Ishikawa (cell line): ENCODE data around the gene SNX13.

Experiments used
- EP300 ChIP-seq: IDR thresholded peaks from 2 replicates; pipeline ENCODE4 v1.6.1; 2012; ENCODE audit warnings: borderline replicate concordance
- FOXM1 ChIP-seq: IDR thresholded peaks from 2 replicates; pipeline ENCODE4 v1.6.1; 2012; ENCODE audit warnings: low read depth, borderline replicate concordance
- RAD21 ChIP-seq: IDR thresholded peaks from 2 replicates; pipeline ENCODE4 v1.6.1; 2012; ENCODE audit warnings: low read depth
- TAF1 ChIP-seq: IDR thresholded peaks from 2 replicates; pipeline ENCODE4 v1.6.1; 2012; ENCODE audit warnings: low read depth, mild to moderate bottlenecking
- YY1 ChIP-seq: IDR thresholded peaks from 2 replicates; pipeline ENCODE4 v1.6.1; 2012; ENCODE audit warnings: low read depth
- TF ChIP-seq, protein P1 (sequence below): IDR thresholded peaks from 2 replicates; pipeline ENCODE4 v1.6.1; 2012; ENCODE audit warnings: low read depth, mild to moderate bottlenecking

DNA sequence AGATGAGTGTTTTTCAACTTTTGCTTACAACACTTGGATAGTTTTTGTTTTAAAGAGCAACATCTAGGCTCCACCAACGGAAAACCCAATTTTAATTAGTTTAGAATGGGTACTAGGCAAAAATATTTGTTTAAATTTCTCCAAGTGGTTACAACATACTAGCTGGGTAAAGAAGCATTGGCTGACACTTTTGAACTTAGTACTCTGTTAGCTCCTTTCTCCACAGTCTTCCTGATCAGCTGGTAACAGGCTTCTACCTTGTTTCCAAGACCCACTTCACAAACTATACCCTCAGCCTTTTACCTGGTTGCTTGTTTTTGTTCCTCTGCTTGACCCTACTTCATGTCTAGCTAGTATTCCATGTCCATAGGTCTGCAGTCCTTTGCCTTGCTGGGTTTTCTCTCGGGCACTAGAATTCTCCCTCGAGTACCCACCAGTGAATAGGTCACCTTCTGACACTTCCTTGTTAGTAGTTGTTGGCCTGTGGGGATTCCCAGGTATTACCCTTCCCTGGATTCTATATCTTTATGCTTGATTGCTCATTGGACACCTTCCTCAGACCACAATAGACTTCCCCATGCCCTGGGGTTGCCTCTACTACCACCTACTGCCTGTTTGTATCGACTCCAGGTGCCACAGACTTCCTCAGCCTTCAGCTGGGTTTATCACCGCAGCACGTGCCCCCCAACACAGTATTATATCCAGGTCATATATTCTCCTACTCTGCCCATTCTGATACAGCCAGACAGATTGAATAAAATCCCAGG is 45.4 kb upstream of the SNX13 start:
- no peak for TF ChIP-seq YY1
- no peak for TF ChIP-seq EP300
- TF ChIP-seq, protein P1, sequence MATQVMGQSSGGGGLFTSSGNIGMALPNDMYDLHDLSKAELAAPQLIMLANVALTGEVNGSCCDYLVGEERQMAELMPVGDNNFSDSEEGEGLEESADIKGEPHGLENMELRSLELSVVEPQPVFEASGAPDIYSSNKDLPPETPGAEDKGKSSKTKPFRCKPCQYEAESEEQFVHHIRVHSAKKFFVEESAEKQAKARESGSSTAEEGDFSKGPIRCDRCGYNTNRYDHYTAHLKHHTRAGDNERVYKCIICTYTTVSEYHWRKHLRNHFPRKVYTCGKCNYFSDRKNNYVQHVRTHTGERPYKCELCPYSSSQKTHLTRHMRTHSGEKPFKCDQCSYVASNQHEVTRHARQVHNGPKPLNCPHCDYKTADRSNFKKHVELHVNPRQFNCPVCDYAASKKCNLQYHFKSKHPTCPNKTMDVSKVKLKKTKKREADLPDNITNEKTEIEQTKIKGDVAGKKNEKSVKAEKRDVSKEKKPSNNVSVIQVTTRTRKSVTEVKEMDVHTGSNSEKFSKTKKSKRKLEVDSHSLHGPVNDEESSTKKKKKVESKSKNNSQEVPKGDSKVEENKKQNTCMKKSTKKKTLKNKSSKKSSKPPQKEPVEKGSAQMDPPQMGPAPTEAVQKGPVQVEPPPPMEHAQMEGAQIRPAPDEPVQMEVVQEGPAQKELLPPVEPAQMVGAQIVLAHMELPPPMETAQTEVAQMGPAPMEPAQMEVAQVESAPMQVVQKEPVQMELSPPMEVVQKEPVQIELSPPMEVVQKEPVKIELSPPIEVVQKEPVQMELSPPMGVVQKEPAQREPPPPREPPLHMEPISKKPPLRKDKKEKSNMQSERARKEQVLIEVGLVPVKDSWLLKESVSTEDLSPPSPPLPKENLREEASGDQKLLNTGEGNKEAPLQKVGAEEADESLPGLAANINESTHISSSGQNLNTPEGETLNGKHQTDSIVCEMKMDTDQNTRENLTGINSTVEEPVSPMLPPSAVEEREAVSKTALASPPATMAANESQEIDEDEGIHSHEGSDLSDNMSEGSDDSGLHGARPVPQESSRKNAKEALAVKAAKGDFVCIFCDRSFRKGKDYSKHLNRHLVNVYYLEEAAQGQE: no peak
- TF ChIP-seq FOXM1: no peak
- no peak for TF ChIP-seq RAD21
- no peak for TF ChIP-seq TAF1
